Stimulated activated CD4-positive, alpha-beta T cell treated with anti-CD3 and anti-CD28 coated beads, Interleukin-15, amount 100 ng/mL, for 48 hours (primary cell): Measurements from ENCODE around the gene TMEM144.
A peak's percentile ranks its signal among the peaks of the same experiment; 100 is the strongest.

Experiments
- DNase-seq, 2 donors: peaks; one replicate each; pipeline ENCODE4 v3.0.0-alpha.2; 2020; ENCODE audit warnings: low read depth in 2 of 2

Gene TMEM144

DNA sequence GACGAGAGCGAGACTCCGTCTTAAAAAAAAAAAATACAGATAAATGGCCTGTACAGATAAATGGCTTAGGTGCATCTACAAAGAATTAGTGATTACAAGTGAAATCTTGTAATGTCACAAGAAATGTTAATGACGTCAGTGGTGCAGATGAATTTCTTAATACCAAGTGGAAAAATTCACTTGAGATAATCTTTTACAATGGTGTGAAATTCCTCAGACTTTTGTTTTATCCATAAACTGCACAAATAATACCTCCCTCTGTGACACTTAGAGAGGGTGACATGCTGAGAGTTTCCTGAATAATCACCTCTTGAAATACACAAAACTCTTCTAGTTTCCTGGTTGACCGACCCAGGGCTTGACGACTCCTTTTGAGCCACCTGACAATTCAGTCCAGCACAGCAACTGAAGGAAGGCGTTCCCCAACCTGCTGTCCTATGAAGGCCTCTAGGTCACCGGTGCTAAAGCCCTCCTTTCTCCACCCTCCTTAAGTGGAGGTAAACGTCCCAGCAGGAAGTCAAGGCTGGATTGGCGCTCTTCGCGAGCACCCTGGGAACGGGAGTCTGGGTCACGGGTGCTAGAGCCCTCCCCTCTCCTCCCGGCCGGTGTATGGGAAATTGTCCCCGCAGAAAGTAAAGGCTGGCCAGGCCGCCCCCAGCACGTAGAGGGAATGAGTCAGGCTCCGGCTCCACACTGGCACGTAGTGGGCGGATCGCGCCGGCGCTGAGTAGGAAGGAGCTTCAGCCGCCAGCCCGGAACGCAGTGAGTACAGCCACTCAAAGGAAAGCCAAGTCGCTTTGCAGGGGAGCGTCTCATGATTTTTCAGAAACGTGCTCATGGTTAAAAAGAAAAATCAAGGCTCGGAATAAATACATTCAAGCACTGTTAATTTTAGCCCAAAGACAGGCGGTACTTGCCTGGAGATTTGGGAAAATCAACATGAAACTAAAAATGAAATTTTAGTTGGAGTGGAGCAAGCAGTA lies at the start of gene TMEM144:
TMEM144 (plus strand) TSS at position 662 of the 983 bp plus-strand sequence. CDS start 2,182 bp downstream, outside the sequence.
- DNase-seq = peak; percentile 39 to 50

DNA sequence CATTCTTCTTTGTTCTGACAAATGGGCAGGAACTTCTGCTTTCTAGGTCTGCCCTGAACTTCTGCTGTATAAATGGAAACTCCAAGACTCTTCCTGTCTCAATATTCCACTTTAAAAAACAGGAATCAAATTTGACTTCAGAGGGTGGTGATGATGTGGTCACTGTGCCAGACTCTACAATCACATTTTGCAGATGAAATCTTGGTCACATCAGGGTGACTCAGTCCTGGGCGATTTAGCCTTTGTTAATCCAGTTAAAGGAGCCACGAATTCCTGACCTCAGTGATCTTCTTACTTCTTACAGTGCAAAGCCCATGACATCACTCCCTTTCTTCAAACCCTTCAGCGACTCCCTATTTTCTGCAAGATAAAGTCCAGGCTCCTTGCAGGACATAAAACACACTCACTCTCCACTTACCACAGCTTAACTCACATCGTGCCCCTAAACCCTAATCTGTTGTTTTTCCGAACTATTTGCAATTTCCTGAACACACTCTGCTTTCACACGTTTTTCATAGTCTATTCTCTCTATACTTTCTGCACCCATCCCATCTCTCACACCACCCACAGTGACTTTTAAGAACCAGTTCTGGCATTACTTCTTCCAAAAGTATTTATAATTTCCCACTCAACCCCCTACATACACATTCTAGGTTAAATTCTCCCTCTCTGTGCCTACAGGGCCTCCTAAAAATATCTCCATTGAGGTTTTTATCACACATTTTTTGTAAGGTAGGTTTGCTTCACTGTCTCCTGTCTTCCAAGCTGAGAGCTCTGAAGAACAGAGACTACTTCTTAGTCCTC lies 48.5 kb upstream of the TMEM144 start:
- no peak for DNase-seq

DNA sequence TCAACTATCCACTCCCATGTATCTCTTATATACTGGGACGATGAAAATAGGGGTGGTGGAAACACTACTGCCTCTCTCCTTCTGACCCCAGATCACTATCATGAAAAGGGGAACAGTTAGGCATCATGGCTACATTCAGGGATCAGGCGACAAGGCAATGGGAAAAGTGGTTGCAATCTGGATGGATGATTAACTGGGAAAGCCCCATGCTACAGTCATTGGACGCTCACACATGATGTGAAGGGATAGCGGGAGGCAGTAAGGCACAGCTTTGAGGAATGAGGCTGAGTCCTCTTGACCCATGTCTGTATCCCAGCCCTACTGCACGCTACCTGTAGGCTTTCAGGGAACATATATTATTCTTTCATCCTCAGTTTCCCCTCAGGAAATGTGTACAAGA lies 47.7 kb upstream of the TMEM144 start:
- DNase-seq = no peak

DNA sequence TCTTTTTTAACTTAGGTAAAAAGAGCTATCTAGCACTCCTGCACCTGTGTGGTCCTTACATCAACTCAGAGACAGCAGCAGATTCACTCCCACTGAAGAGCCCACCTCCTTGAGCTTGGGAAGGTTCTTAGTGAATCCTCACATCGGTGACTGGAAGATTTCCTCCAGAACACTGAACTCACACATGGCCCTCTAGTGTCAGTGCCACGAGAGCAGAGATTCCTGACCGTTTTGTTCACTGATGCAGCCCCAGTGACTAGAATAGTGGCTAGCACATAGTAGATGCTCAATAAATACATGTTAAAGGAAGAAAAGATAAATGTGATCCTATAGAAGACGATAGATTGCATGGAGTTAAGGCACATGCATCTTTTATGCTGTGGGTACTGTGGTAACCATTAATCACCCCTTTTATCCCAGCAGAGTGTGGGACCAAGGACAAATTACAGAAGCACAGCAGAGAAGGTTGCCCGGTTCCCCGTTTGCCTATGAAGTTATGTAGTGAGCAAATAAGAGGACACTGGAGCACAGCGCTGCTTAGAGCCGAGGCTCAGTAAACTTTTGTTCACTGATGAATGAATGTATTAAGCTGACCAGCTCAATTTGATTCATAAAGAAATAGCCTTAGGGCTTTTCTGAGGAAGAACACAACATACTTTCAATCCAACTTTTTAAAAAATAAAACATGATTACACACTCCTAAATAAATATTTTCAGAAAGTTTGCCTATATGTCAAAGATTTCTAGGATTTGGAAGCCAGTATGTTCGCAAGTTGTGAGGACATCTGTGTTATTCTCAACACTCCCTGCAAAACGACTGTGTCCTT lies 46.1 kb upstream of the TMEM144 start:
- DNase-seq = no peak

DNA sequence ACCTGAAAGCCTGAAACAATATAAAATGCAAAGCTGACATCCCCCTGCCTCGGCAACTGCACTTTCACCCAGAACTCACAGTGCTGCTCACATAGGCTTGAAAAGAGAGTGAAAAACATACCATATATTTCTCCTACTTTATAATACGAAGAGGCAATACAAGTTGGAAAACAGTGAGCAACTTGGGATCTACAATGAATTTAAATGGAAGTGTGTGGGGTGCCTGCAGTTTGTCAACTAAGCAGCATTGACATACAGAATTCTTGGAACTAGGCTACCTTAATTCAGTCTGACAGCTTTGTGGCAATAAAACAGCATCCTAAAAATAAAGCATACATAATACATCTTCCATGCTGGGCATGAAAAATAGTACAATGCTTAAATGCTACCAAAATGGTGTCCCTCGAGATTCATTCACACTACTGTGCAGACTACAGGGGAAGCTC lies 45.5 kb upstream of the TMEM144 start:
- no peak for DNase-seq

DNA sequence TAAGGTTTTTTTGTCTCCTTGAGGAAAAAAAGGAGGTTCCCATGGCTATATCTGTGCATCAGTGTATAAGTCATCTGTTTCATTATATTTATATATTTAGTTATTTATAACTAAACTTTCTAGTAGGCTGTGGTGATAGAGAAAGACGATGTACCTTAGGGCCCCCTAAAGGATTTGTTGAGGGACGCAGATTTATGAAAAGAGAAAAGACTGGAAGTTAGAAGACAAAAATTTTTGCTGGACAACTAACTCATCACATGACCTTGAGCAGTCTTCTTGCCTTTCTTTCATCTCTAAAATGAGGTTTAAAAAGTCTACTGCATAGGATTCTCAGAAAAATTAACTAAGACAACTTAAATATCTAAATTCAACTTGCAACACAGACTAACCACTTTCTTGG lies 43.6 kb upstream of the TMEM144 start:
- no peak for DNase-seq

DNA sequence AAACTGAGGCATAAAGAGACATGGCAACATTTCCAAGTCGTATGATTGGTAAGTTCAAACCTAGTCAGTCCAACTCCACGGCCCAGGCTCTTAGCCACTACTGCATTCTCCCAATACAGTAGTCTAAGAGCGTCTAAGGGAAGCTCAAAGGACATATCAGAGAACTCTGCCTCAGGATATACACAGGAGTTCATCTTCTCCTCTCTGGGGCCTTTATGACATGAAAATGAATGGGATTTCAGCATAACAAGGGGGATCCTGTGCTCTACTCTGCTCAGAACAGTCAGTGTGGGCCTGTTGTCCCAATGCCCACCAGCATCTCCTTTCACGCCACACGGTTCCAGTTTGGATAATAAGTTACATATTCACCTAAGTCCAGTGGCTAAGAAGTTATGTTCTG lies 41.7 kb upstream of the TMEM144 start:
- DNase-seq = no peak

DNA sequence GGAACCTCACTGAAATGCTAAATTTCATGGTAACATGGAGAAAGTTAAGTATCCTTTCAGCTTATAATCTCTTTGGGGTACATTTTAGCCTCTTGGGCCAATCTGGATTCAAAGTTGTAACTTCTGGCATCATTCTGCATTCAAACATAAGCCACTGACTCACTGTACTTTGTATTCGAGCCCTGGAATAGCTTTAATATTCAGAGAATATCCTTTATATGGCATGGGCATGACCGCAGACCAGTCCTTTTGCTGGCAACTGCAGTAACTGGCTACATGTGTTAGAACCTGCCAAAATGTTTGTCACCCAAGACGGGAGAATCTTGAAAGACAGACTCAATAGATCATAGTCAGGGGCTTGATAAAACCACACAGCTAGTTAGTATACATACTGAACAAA lies 40.8 kb upstream of the TMEM144 start:
- no peak for DNase-seq

DNA sequence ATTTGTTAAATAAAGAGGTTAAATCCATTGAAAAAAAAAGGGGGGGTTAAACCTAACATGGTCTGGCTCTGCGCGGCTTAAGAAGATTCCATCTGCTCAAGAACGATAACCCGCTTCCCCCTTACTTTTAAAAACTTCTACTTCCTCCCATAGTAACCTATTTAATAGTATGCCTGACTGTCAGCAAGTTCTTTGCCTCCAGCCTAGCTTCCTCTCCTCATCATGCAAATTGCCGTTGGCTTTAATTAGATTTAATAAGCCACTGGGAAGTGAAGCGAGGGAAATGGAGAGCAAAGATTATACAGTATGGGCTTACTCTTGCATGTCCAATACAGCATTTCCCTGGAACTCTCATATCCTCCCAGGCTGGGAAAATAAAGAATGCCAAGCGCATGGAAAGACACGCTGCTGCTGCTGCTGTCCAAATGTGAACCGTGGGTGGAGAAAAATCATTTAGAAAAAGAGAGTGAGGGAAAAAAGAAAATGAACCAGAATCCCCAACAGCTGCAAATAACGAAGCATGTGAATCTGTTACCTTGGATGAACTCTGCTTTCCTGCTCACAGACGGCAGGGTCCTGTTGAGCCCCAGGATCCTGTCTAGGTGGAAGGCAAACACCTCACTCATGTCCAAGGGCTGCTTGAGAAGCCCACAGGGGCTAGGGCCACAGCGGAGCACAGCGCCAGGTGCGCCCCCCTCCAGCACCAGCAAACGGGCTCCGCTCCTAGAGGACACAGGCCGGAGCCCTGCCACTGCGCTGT lies 40.2 kb upstream of the TMEM144 start:
- DNase-seq = no peak

DNA sequence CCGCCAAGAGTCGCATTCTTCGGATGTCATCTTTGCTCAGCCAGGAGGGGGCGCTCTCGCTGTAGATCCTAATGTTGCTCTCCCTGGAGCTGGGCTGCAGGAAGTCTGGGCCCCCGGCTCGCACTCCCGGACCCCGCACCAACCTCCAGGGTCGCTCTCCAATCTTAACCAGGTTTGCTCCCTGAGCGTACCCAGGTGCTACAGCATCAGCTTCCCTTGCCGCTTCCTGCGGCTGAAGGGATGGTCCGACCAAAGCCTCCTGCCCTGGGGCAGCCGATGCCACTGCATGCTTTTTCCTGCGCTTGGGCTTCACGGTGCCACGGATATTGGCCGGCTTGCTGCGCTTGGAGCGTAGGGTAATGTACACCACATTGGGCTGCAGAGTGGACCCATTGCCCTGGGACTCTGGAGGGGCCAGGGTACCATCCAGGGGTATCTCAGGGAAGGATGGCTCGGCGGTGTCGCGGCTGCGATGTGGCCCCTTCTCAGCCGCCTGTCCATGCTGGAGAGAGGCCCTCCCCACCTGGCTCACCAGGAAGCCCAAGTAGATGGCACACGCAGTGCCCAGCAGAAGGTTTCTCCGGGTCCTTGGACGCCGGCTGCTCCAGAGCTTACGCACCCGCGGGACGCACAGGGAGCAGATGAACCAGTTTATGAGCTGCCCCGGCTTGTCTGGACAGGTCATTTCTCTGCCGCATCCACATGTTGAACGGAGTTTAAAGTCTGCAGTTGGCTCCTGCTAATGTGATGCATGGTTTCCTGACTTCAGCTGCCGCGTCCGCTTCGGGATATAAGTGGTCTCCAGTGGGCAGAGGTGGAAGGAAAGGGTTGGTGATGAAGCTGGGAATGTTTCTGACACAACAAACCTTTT lies 39.4 kb upstream of the TMEM144 start:
- DNase-seq = no peak

DNA sequence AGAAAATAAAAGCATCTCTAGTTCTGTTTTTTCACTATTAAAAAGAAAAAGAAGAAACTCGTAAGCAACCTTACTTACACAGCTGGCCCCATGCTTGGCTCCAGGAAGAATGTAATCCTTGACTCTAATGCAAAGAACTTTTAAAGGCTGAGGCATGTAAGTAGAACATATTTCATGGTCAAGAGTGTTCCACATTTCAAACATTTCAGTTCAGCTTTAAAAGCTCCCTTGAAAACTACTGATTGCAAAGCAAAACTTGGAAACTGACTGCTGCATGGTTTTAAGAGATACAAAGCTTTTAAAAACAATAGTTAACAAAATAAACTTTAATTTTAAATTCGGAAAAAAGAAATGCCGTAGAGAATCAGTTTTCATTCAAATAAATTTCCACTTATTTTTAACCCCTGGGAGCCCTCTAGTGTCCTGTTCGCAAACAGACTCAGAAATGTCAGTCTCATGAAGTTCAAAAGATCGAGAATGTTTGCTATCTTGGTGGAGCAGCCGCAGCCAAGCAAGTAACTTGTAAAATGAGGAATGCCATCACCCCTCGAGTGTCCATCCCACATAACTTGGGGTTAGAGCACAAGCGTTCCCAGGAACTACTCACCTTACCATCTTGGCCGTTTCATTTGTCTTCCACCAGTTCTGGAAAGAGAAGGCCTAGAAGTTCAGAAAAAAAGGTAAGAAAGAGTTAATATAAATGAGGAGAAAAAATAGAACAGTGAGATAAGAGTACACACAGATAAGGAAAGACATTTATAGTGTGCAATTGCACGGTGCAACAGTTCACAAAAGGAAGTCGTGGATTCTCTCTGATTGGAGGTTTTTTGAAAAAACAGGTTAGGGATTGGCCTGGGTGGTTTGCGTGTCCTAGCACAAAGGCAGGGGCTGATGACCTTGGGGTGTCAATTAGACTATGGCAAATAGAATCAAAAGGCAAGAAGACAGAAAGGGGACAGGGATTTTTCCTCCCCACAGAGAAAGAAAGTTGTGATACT lies 37.7 kb upstream of the TMEM144 start, which contains the start of gene GASK1B:
GASK1B (minus strand) TSS at position 765 of the 998 bp plus-strand sequence. CDS start 1,650 bp downstream, outside the sequence.
- DNase-seq = no peak

DNA sequence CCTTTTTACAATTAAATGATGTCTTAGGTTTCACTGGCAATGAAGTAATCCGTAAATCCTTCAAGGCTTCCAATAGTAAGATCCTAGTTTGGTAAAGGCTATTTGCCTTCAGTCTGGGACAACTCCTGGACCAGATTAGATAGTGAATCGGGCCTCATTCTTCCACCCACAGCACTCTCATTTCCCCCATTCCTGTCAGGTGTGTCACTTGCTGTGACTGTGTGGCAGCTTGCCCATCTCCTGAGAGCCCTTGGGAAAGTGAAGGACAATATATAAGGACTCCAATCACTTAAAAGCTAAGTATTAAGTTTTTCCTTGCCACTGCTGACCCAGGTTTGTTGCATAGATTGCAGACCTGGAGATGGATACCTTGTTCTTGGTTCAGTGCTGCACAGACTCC lies 34.2 kb upstream of the TMEM144 start:
- DNase-seq = no peak

DNA sequence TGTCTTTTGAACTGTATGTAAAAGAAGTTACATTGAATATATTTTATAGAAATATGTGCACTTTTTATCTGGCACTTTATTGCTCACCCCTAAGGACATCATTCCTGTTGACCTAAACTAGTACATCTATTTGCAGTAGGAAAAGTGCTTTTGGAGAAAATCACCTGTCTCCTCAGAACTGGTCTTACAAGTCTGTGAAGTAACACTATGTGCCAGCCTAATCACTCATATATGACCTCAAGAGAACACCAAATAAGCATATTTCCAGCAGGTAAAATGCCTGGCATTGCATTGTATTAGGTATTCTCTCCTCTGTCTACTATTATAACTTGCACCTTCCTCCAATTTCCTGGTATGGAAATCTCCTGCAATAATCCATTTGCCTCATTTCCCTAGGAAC lies 33.5 kb upstream of the TMEM144 start:
- DNase-seq = no peak

DNA sequence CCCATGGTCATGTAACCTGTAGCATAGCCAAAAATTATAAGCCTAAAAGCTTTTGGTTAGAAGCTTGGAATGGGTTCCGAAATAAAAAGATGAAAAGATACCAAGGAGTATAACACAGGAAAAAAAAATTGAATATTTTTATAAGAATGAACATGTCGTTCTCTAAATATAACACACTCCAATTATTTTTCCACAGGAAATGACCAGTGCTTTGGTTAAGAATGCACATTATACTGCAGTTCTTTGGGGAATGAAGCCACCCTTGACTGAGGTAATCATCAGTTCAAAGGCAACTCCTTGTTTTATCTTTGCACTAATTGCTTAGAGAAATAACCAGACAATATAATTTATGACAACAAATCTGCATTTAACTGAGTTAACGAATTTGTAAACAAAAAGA lies 30.8 kb upstream of the TMEM144 start:
- DNase-seq = no peak

DNA sequence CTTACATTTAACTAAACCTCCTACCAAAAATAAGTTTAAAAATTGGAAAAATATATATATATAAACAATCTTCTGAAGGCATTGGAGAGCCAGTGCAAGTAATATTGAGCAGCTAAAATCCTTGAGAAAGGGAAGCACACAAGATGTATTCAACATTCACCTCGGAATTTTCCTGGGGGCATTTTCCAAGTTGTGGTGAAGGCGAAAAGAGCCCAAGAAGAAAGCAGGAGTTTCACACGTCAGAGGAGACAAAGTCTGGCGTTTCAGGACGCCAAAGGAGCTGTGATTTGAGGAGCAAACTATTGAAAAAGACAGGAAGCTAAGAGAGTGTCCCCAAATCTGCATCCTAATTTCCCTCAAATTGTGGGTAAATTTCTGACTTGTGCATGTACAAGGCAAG lies 28.4 kb upstream of the TMEM144 start:
- DNase-seq = no peak

DNA sequence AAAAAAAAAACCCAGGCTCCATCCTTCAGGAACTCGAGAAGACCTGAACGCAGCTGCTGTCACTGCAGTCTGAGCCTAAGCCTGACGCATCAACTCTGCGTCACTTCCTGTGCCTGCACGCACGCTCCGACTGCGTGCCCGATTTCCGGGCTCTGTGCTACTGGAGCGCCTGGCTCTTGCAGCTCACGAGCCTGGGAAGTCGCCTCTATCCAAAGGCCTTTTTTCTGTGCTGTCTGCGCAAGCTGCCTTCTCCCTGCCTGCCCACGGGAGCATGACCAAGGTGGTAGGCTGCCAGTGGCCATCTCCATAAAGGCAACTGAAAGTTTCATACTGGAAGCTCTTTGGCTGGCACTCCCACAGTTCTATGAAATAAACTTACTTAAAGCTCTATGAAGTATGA lies 27.6 kb upstream of the TMEM144 start:
- no peak for DNase-seq

DNA sequence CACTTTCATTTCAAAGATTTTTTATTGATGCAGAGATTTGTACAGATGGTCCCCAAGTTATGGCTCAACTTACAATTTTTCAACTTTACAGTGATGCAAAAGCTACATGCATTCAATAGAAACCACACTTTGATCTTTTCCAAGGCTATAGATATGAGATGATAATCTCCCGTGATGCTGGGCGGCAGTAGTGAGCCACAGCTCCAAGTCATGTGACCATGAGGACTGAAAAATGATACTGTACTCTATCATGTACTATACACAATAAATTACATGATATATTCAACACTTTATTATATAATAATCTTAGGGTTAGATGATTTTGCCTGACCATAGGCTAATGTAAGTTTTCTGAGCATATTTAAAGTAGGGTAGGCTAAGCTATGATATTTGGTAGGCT lies 23.5 kb upstream of the TMEM144 start:
- DNase-seq = no peak

DNA sequence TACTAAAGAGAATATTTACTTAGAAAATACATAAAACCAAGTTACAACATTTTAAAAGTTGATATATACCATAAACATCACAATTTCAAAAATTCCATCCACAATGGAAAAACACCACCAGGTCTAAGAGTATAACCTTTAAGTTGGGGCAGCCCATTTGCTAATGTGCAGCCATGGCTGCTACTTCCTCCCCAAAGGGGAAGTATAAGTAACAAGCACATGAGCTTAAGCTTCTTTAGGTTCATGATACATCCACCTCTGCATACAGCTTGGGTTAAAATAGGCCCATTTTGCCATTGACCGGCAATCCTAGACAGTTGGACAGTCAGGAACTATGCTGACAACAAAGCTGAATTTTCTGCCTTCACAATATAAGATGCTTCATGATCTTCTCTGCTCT lies 20.9 kb upstream of the TMEM144 start:
- no peak for DNase-seq

DNA sequence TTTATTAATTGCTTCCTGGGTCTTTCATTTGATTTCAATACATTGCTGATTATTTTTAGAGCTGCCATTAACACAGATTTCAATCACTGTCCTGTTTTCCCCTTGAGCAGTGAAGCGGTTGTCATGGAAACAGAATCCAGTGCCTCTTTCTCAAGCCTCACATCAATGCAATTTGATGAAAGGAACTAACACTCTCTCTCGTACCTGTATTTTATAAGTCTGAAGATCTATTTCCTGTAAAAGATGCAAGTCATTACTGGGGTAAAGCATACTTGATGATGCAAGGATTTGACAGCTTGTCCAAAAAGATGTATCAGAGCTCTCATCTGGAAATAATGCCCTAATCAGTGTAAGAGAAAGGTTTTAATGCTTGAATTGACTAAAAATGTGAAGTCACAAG lies 19.6 kb upstream of the TMEM144 start:
- no peak for DNase-seq
